ENCODE measurements around the gene TMEM229B.

The TMEM229B gene

GRCh38 chr14:67514650-67515385, 26.3 kb upstream of the TMEM229B start:
- peak; percentile 33 for DNase-seq

GRCh38 chr14:67514203-67514607, 25.7 kb upstream of the TMEM229B start:
- no peak for DNase-seq

- DNase-seq = no peak
These were observed 25.1 kb upstream of the TMEM229B start for GRCh38 chr14:67513631-67514108.

GRCh38 chr14:67512463-67513310, 24.2 kb upstream of the TMEM229B start:
- no peak for DNase-seq

- DNase-seq = no peak
These were observed 22.3 kb upstream of the TMEM229B start for GRCh38 chr14:67510836-67511235.

GRCh38 chr14:67510121-67510520, 21.6 kb upstream of the TMEM229B start:
- DNase-seq = peak; percentile 15

GRCh38 chr14:67508956-67509355, 20.4 kb upstream of the TMEM229B start:
- DNase-seq = no peak

- no peak for DNase-seq
These were observed 16.7 kb upstream of the TMEM229B start for GRCh38 chr14:67505254-67505653.

- no peak for DNase-seq
These were observed 14.8 kb upstream of the TMEM229B start for GRCh38 chr14:67503331-67503730.

- DNase-seq = no peak
These were observed 14.3 kb upstream of the TMEM229B start for GRCh38 chr14:67502867-67503266.

GRCh38 chr14:67501670-67502069, 13.1 kb upstream of the TMEM229B start:
- DNase-seq = no peak

GRCh38 chr14:67500981-67501380, 12.5 kb upstream of the TMEM229B start:
- DNase-seq = no peak

GRCh38 chr14:67497716-67498115, 9.2 kb upstream of the TMEM229B start:
- DNase-seq = no peak

- no peak for DNase-seq
These were observed 8.7 kb upstream of the TMEM229B start for GRCh38 chr14:67497216-67497615.

GRCh38 chr14:67495827-67496226, 7.3 kb upstream of the TMEM229B start:
- DNase-seq = no peak

- DNase-seq = no peak
These were observed 4.7 kb upstream of the TMEM229B start for GRCh38 chr14:67493092-67493717.

GRCh38 chr14:67492538-67492937, 4.0 kb upstream of the TMEM229B start:
- DNase-seq = no peak

- DNase-seq = no peak
These were observed 3.4 kb upstream of the TMEM229B start for GRCh38 chr14:67491741-67492507.

GRCh38 chr14:67491285-67491684, 2.8 kb upstream of the TMEM229B start:
- DNase-seq = no peak

- no peak for DNase-seq
These were observed 1.7 kb upstream of the TMEM229B start for GRCh38 chr14:67490196-67490595.

GRCh38 chr14:67487332-67487731, 1.2 kb downstream of the TMEM229B start:
- DNase-seq = no peak

- no peak for DNase-seq
These were observed 1.6 kb downstream of the TMEM229B start for GRCh38 chr14:67486890-67487289.
